Spleen (tissue), 7 donors: Measurements from ENCODE around the gene PDK2.

ENCODE experiments used
- CTCF ChIP-seq, 11 experiments: fragments of 200-600 bp in 7 of 11; fragments of 450-650 bp in 4 of 11; sonication (generic) in 4 of 11; IDR thresholded peaks in 8 of 11; conservative IDR thresholded peaks in 3 of 11; 1 replicate in 7 of 11; 2 replicates in 4 of 11; pipeline versions ENCODE4 v1.4.0 to v1.8.0; 2016 to 2021; ENCODE audit warnings: antibody characterized with exemption in 11 of 11, inconsistent platforms in 4 of 11, mild to moderate bottlenecking in 1 of 11
- POLR2A ChIP-seq, 3 donors: fragments of 450-650 bp; IDR thresholded peaks; one replicate each; pipeline ENCODE4 v1.5.1; 2017; ENCODE audit warnings: antibody characterized with exemption in 3 of 3, mild to moderate bottlenecking in 1 of 3
- POLR2AphosphoS5 ChIP-seq, 3 donors: sonication (generic); formaldehyde crosslinking; IDR thresholded peaks; one replicate each; pipeline ENCODE4 v1.5.1; 2017; ENCODE audit warnings: antibody characterized with exemption in 3 of 3
- donor health status: DM: no; HTN: no; CAD: no; lungs with moderate emphysema.
- donor health status: DM: no; HTN: no; CAD: no.
- donor health status: DM: no; HTN: no; CAD: no.

- TF ChIP-seq CTCF (IDR thresholded peaks at IDR 0.05 in 8 of 11, conservative IDR thresholded peaks at IDR 0.05 in 3 of 11), result no peak
- no peak for TF ChIP-seq POLR2AphosphoS5 (IDR thresholded peaks at IDR 0.05)
- no peak for TF ChIP-seq POLR2A (IDR thresholded peaks at IDR 0.05)
Measured at GRCh38 chr17:50103941-50104340, 8.8 kb downstream of the PDK2 start.
